ENCODE results near the gene GK. TPM values are rescaled to one million over a fixed set of nuclear protein-coding genes. Genes with fewer than 3 reads are reported as not detected.
"Not testable (repeated sequence)": the region's sequence is repeated elsewhere in the genome, so short reads cannot be mapped to it uniquely, and the experiment has no call there.

GK gene
- total RNA-seq, 1 donor from 2014 or later, result 28.2 TPM

- no peak overlapping the region for H3K4me3 Mint-ChIP-seq
- peaks cover 3% of the 10 kb centered on the region for H3K4me1 Mint-ChIP-seq (ENCODE audit: unreplicated experiment)
- DNase-seq (ENCODE audit: extremely low spot score, unreplicated experiment), result no peak
- TF ChIP-seq CTCF (conservative IDR thresholded peaks at IDR 0.05), result no peak
- H3K36me3 Mint-ChIP-seq, result peaks cover 11% of the 10 kb centered on the region
- H3K9me3 Mint-ChIP-seq, result peaks cover 4% of the 10 kb centered on the region
- no peaks in the 10 kb centered on the region for H3K27me3 Mint-ChIP-seq
- H3K27ac Mint-ChIP-seq, result no peak overlapping the region
Measured at GRCh38 chrX:30665471-30665870, 12.2 kb downstream of the GK start.

- Mint-ChIP-seq H3K4me3 (no peak overlapping the region), H3K36me3 (peaks cover 11% of the 10 kb centered on the region), H3K27ac (no peak overlapping the region), H3K4me1 (ENCODE audit: unreplicated experiment) (peaks cover 3% of the 10 kb centered on the region), H3K9me3 (peaks cover 4% of the 10 kb centered on the region), H3K27me3 (no peaks in the 10 kb centered on the region)
- TF ChIP-seq CTCF (conservative IDR thresholded peaks at IDR 0.05), result no peak
- no peak for DNase-seq (ENCODE audit: extremely low spot score, unreplicated experiment)
Measured at GRCh38 chrX:30666094-30666493, 12.9 kb downstream of the GK start.

- peaks cover 4% of the 10 kb centered on the region for H3K9me3 Mint-ChIP-seq
- no peak overlapping the region for H3K4me3 Mint-ChIP-seq
- no peaks in the 10 kb centered on the region for H3K27me3 Mint-ChIP-seq
Measured at GRCh38 chrX:30668581-30668980, 15.4 kb downstream of the GK start.

GRCh38 chrX:30671189-30671588 is 18.0 kb downstream of the GK start:
- not testable (repeated sequence) for H3K9me3 Mint-ChIP-seq; DNase-seq (ENCODE audit: extremely low spot score, unreplicated experiment); H3K4me3 Mint-ChIP-seq; H3K27me3 Mint-ChIP-seq; H3K4me1 Mint-ChIP-seq (ENCODE audit: unreplicated experiment); H3K27ac Mint-ChIP-seq
- TF ChIP-seq CTCF (conservative IDR thresholded peaks at IDR 0.05), result peak; percentile 16
- peaks cover 16% of the 10 kb centered on the region for H3K36me3 Mint-ChIP-seq

More at GRCh38 chrX:30668581-30668980, 15.4 kb downstream of the GK start:
- Mint-ChIP-seq H3K36me3 (peaks cover 11% of the 10 kb centered on the region), H3K27ac (no peak overlapping the region), H3K4me1 (ENCODE audit: unreplicated experiment) (no peaks in the 10 kb centered on the region)
- no peak for DNase-seq (ENCODE audit: extremely low spot score, unreplicated experiment)
- TF ChIP-seq CTCF (conservative IDR thresholded peaks at IDR 0.05), result no peak

GRCh38 chrX:30673127-30673796 is 20.0 kb downstream of the GK start:
- TF ChIP-seq CTCF (conservative IDR thresholded peaks at IDR 0.05), result no peak
- H3K27ac Mint-ChIP-seq, result no peak overlapping the region
- H3K4me3 Mint-ChIP-seq, result no peak overlapping the region
- no peaks in the 10 kb centered on the region for H3K4me1 Mint-ChIP-seq (ENCODE audit: unreplicated experiment)
- H3K27me3 Mint-ChIP-seq, result no peaks in the 10 kb centered on the region
- H3K36me3 Mint-ChIP-seq, result peaks cover 22% of the 10 kb centered on the region
- peaks cover 4% of the 10 kb centered on the region for H3K9me3 Mint-ChIP-seq
- DNase-seq (ENCODE audit: extremely low spot score, unreplicated experiment), result no peak

Measured in type B pancreatic cell (in vitro differentiated cells).